MM.1S (cell line): ENCODE measurements around the gene ZNF552.

Experiments used
- DNase-seq: peaks from one replicate; pipeline ENCODE4 v3.0.0-alpha.2; 2015
- H2AFZ ChIP-seq: fragments of 300-600 bp; sonication (generic); 2 replicates; pipeline ENCODE4 v1.6.0; 2016; ENCODE audit warnings: antibody characterized with exemption, low read length
- H3F3A ChIP-seq: fragments of 300-600 bp; sonication (generic); 2 replicates; pipeline ENCODE4 v1.6.1; 2016; ENCODE audit warnings: mild to moderate bottlenecking, antibody characterized with exemption, low read length, moderate library complexity, mixed read lengths; ENCODE audit not compliant: insufficient read depth
- H3K27ac ChIP-seq: fragments of 300-600 bp; sonication (generic); 2 replicates; pipeline ENCODE4 v1.5.1; 2016; ENCODE audit warnings: mild to moderate bottlenecking, low read length
- H3K27me3 ChIP-seq: fragments of 300-600 bp; sonication (generic); replicated peaks from 2 replicates; pipeline ENCODE4 v1.6.0; 2016; ENCODE audit warnings: low read length; ENCODE audit not compliant: insufficient read depth
- H3K36me3 ChIP-seq: fragments of 300-600 bp; sonication (generic); replicated peaks from 2 replicates; pipeline ENCODE4 v1.6.1; 2016; ENCODE audit warnings: mild to moderate bottlenecking, low read length, mixed read lengths; ENCODE audit not compliant: insufficient read depth
- H3K4me1 ChIP-seq: fragments of 300-600 bp; sonication (generic); 2 replicates; pipeline ENCODE4 v1.6.1; 2016; ENCODE audit warnings: low read length, mixed read lengths
- H3K4me2 ChIP-seq: fragments of 300-600 bp; sonication (generic); 2 replicates; pipeline ENCODE4 v1.6.0; 2016; ENCODE audit warnings: low read depth, low read length
- H3K4me3 ChIP-seq: fragments of 300-600 bp; sonication (generic); 2 replicates; pipeline ENCODE4 v1.5.1; 2016; ENCODE audit warnings: low read length, mixed read lengths
- H3K79me2 ChIP-seq: fragments of 300-600 bp; sonication (generic); 2 replicates; pipeline ENCODE4 v1.6.1; 2016; ENCODE audit warnings: mixed run types, low read length, mixed read lengths
- H3K9ac ChIP-seq: fragments of 300-600 bp; sonication (generic); 2 replicates; pipeline ENCODE4 v1.6.1; 2016; ENCODE audit warnings: low read length, mixed read lengths
- H3K9me2 ChIP-seq: fragments of 300-600 bp; sonication (generic); replicated peaks from 2 replicates; pipeline ENCODE4 v1.6.1; 2016; ENCODE audit warnings: mild to moderate bottlenecking, low read length, mixed read lengths; ENCODE audit not compliant: insufficient read depth
- H3K9me3 ChIP-seq: fragments of 300-600 bp; sonication (generic); replicated peaks from 2 replicates; pipeline ENCODE4 v1.6.1; 2016; ENCODE audit warnings: mild to moderate bottlenecking, low read length, mixed read lengths; ENCODE audit not compliant: insufficient read depth
- H4K20me1 ChIP-seq: fragments of 300-600 bp; sonication (generic); 2 replicates; pipeline ENCODE4 v1.6.1; 2016; ENCODE audit warnings: mild to moderate bottlenecking, low read length, moderate library complexity, mixed read lengths; ENCODE audit not compliant: insufficient read depth
- CTCF ChIP-seq: fragments of 300-600 bp; sonication (generic); IDR thresholded peaks from 2 replicates; pipeline ENCODE4 v1.5.1; 2016; ENCODE audit warnings: antibody characterized with exemption, low read length, mixed read lengths
- EZH2 ChIP-seq: fragments of 300-600 bp; sonication (generic); optimal IDR thresholded peaks from 2 replicates; pipeline ENCODE3; 2017; ENCODE audit warnings: low read depth, mild to moderate bottlenecking, antibody characterized with exemption, low read length, mixed read lengths
- EZH2phosphoT487 ChIP-seq: fragments of 300-600 bp; sonication (generic); IDR thresholded peaks from 2 replicates; pipeline ENCODE4 v1.6.1; 2018; ENCODE audit warnings: antibody characterized with exemption, low read length

Gene ZNF552

DNA sequence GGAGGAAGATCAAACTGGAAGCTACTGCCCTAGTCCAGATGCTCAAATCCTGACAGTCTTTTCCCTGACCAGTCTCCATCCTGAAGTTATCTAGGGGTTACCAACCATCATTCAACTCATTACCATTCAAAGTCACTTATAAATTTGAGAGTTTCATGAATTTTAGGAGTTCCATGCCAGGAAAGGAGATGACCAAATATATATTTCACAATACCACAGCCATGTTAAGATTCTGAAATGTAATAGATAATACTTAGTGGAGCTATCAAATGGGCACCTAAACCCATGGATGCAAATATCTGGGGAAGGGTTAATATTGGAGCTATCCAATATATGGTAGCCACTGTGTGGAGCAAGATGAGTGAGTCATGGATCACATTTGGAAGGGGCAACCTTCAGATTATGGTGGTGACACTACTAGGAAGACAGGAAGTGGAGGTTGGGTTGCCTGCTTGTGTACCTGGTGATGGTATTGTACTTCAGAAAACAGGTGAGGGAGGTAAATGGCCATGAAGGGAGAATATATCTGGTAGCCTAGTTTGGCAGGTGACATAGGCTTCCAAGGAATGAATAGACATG, 26.5 kb downstream of the ZNF552 start:
- no peaks in the 10 kb centered on the region for H4K20me1 ChIP-seq
- no peak overlapping the region for H3K9ac ChIP-seq
- H3K79me2 ChIP-seq, result no peaks in the 10 kb centered on the region; the same call in 1 of the 2 replicates
- no peaks in the 10 kb centered on the region for H3K4me1 ChIP-seq
- H3K27ac ChIP-seq, result no peak overlapping the region
- no peak overlapping the region for H3K4me3 ChIP-seq
- no peaks in the 10 kb centered on the region for H3K27me3 ChIP-seq
- no peaks in the 10 kb centered on the region for H3K9me3 ChIP-seq
- no peaks in the 10 kb centered on the region for H3K9me2 ChIP-seq
- H3K4me2 ChIP-seq, result no peak overlapping the region
- TF ChIP-seq CTCF (no peak), EZH2phosphoT487 (no peak), EZH2 (no peak)
- peaks cover 3% of the 10 kb centered on the region; the same call in 1 of the 2 replicates for H3K36me3 ChIP-seq
- H2AFZ ChIP-seq, result no peak overlapping the region
- H3F3A ChIP-seq, result no peaks in the 10 kb centered on the region
- DNase-seq, result no peak

GRCh38 chr19:57786906-57787305, 27.8 kb downstream of the ZNF552 start:
- no peak for DNase-seq
- H3K4me1 ChIP-seq, result no peaks in the 10 kb centered on the region
- no peak overlapping the region for H3K27ac ChIP-seq
- H3K4me3 ChIP-seq, result no peak overlapping the region
- TF ChIP-seq EZH2phosphoT487 (no peak), CTCF (no peak), EZH2 (no peak)
- H3F3A ChIP-seq, result no peaks in the 10 kb centered on the region
- H3K9me3 ChIP-seq, result no peaks in the 10 kb centered on the region
- H3K9me2 ChIP-seq, result no peaks in the 10 kb centered on the region
- H3K4me2 ChIP-seq, result no peak overlapping the region
- no peak overlapping the region for H3K9ac ChIP-seq
- H4K20me1 ChIP-seq, result no peaks in the 10 kb centered on the region
- H3K36me3 ChIP-seq, result peaks cover 3% of the 10 kb centered on the region; the same call in 1 of the 2 replicates
- no peaks in the 10 kb centered on the region; the same call in 1 of the 2 replicates for H3K79me2 ChIP-seq
- no peak overlapping the region for H2AFZ ChIP-seq
- no peaks in the 10 kb centered on the region for H3K27me3 ChIP-seq

DNA sequence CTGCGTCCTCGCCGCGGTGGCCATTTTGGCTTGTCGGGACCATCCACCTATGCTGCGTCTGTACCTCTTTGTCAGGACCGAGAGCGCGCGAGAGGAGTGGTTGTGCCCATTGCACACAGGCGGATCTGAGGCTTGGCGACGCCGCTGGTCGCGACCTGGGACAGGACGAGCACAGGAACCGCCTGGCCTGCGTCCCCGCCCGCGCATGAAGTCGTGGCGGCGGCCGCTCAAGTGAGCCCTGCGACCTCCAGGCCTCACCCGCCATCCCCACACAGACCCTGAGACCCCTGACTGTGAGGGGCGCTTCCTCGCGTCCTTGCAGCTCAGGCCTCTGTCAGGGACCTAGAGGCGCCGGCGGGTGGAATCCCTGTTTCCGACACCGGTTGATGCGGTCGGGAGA, 28.4 kb downstream of the ZNF552 start:
- H3K79me2 ChIP-seq, result no peaks in the 10 kb centered on the region; the same call in 1 of the 2 replicates
- H3K27ac ChIP-seq, result no peak overlapping the region
- H3K4me2 ChIP-seq, result no peak overlapping the region
- H4K20me1 ChIP-seq, result no peaks in the 10 kb centered on the region
- no peak overlapping the region for H2AFZ ChIP-seq
- H3K9me3 ChIP-seq, result no peaks in the 10 kb centered on the region
- H3F3A ChIP-seq, result no peaks in the 10 kb centered on the region
- peaks cover 3% of the 10 kb centered on the region; the same call in 1 of the 2 replicates for H3K36me3 ChIP-seq
- no peaks in the 10 kb centered on the region for H3K27me3 ChIP-seq
- no peaks in the 10 kb centered on the region for H3K4me1 ChIP-seq
- H3K4me3 ChIP-seq, result no peak overlapping the region
- H3K9me2 ChIP-seq, result no peaks in the 10 kb centered on the region
- TF ChIP-seq EZH2 (no peak), EZH2phosphoT487 (no peak), CTCF (no peak)
- no peak for DNase-seq
- H3K9ac ChIP-seq, result no peak overlapping the region
